CD14-positive monocyte (primary cell): ENCODE data around the gene IL19. TPM values are rescaled to one million over a fixed set of nuclear protein-coding genes. Genes with fewer than 3 reads are reported as not detected.

ENCODE experiments used
- DNase-seq, 3 donors: peaks; one replicate each; pipeline ENCODE4 v3.0.0-alpha.2; 2011 to 2022
- H2AFZ ChIP-seq: 2 replicates; pipeline ENCODE4 v1.6.0; 2012; ENCODE audit warnings: mild to moderate bottlenecking, low read depth, low read length, inconsistent platforms; ENCODE audit not compliant: insufficient read depth, poor library complexity, severe bottlenecking
- H3K27ac ChIP-seq, 2 donors: 1 replicate in 1 of 2; 2 replicates in 1 of 2; pipeline ENCODE4 v1.5.1; 2012 to 2013; ENCODE audit warnings: low read length in 2 of 2, control low read depth in 1 of 2, inconsistent platforms in 1 of 2, low read depth in 1 of 2, mild to moderate bottlenecking in 1 of 2
- H3K27me3 ChIP-seq, 2 donors: one replicate each; pipeline versions ENCODE4 v1.6.0 to v1.6.1; 2011 to 2013; ENCODE audit warnings: low read length in 2 of 2; ENCODE audit not compliant: control insufficient read depth in 2 of 2, insufficient read depth in 2 of 2
- H3K36me3 ChIP-seq, 2 donors: replicated peaks in 1 of 2; 1 replicate in 1 of 2; 2 replicates in 1 of 2; pipeline versions ENCODE4 v1.5.1 to v1.6.1; 2012 to 2013; ENCODE audit warnings: low read length in 2 of 2, control low read depth in 1 of 2, inconsistent platforms in 1 of 2, mild to moderate bottlenecking in 1 of 2; ENCODE audit not compliant: insufficient read depth in 2 of 2, control insufficient read depth in 1 of 2
- H3K4me1 ChIP-seq, 2 donors: 1 replicate in 1 of 2; 2 replicates in 1 of 2; pipeline versions ENCODE4 v1.5.1 to v1.6.1; 2012 to 2013; ENCODE audit warnings: low read length in 2 of 2, control low read depth in 1 of 2, inconsistent platforms in 1 of 2, mild to moderate bottlenecking in 1 of 2, moderate library complexity in 1 of 2; ENCODE audit not compliant: insufficient read depth in 2 of 2, control insufficient read depth in 1 of 2
- H3K4me2 ChIP-seq: replicated peaks from 2 replicates; pipeline ENCODE3; 2012; ENCODE audit warnings: low read length, moderate library complexity, mild to moderate bottlenecking; ENCODE audit not compliant: poor library complexity, severe bottlenecking; ENCODE audit errors: extremely low read depth
- H3K4me3 ChIP-seq, 3 experiments: fragments of 200-600 bp in 1 of 3; sonication (generic) in 1 of 3; replicated peaks in 1 of 3; 1 replicate in 2 of 3; 2 replicates in 1 of 3; pipeline ENCODE4 v1.5.1; 2011 to 2013; ENCODE audit warnings: low read length in 3 of 3, mild to moderate bottlenecking in 3 of 3, control low read depth in 2 of 3, low read depth in 2 of 3, inconsistent platforms in 1 of 3, moderate library complexity in 1 of 3
- H3K79me2 ChIP-seq: 2 replicates; pipeline ENCODE4 v1.6.0; 2012; ENCODE audit warnings: mild to moderate bottlenecking, control low read depth, inconsistent platforms, low read length, moderate library complexity; ENCODE audit not compliant: insufficient read depth
- H3K9ac ChIP-seq: 2 replicates; pipeline ENCODE4 v1.6.0; 2017; ENCODE audit warnings: low read length, mild to moderate bottlenecking; ENCODE audit not compliant: insufficient read depth, poor library complexity, severe bottlenecking
- H3K9me3 ChIP-seq, 2 donors: replicated peaks in 1 of 2; 1 replicate in 1 of 2; 2 replicates in 1 of 2; pipeline versions ENCODE4 v1.5.1 to v1.6.1; 2012 to 2013; ENCODE audit warnings: low read length in 2 of 2, control low read depth in 1 of 2; ENCODE audit not compliant: control insufficient read depth in 1 of 2, insufficient read depth in 1 of 2
- H4K20me1 ChIP-seq: 2 replicates; pipeline ENCODE4 v1.6.0; 2012; ENCODE audit warnings: mild to moderate bottlenecking, low read length, control low read depth, moderate library complexity; ENCODE audit not compliant: insufficient read depth
- H3K27ac Mint-ChIP-seq, 7 donors: one replicate each; pipeline ENCODE4 v1.8.0; 2020; ENCODE audit warnings: mild to moderate bottlenecking in 7 of 7, mixed read lengths in 7 of 7, moderate library complexity in 6 of 7, inconsistent platforms in 2 of 7
- H3K27me3 Mint-ChIP-seq, 3 donors: one replicate each; pipeline ENCODE4 v1.8.0; 2021 to 2022; ENCODE audit warnings: low read depth in 3 of 3, mild to moderate bottlenecking in 3 of 3, mixed read lengths in 3 of 3, moderate library complexity in 3 of 3, inconsistent platforms in 1 of 3
- H3K36me3 Mint-ChIP-seq, 2 donors: one replicate each; pipeline ENCODE4 v1.8.0; 2020; ENCODE audit warnings: mixed read lengths in 2 of 2, inconsistent platforms in 1 of 2, mild to moderate bottlenecking in 1 of 2
- H3K4me1 Mint-ChIP-seq: one replicate; pipeline ENCODE4 v1.8.0; 2020; ENCODE audit warnings: mild to moderate bottlenecking, mixed read lengths
- H3K4me3 Mint-ChIP-seq, 2 donors: one replicate each; pipeline ENCODE4 v1.8.0; 2020; ENCODE audit warnings: mild to moderate bottlenecking in 2 of 2, mixed read lengths in 2 of 2, moderate library complexity in 1 of 2
- H3K9me3 Mint-ChIP-seq, 7 donors: one replicate each; pipeline ENCODE4 v1.8.0; 2020 to 2022; ENCODE audit warnings: mixed read lengths in 7 of 7, mild to moderate bottlenecking in 6 of 7, moderate library complexity in 6 of 7, inconsistent platforms in 2 of 7
- WGBS: methylation state at CpG from one replicate; pipeline ENCODE4 v1.1.5; 2013; ENCODE audit warnings: missing lambda C conversion rate; ENCODE audit not compliant: insufficient coverage; 5-methylcytosine and 5-hydroxymethylcytosine counted together
- intact Hi-C, 2 donors: fragments of 100-400 bp; cut with micrococcal nuclease; formaldehyde crosslinking; loops; one replicate each; pipeline versions ENCODE4 v1.15.0 to v1.15.1; 2023
- polyA plus RNA-seq, 3 donors: library from polyadenylated mRNA; depleted of rRNA in 1 of 3; unstranded in 2 of 3; stranded (reverse) in 1 of 3; fragments of 300-500 nt in 2 of 3; fragments of >200 nt in 1 of 3; fragmentation: Illumina TruSeq in 2 of 3; gene quantifications; 1 replicate in 2 of 3; 2 replicates in 1 of 3; pipeline ENCODE4 v1.2.3, GENCODE V29; 2012 to 2021
- TF ChIP-seq, protein P1 (sequence below): fragments of 200-600 bp; IDR thresholded peaks from one replicate; pipeline ENCODE4 v1.8.0; 2022; ENCODE audit warnings: antibody characterized with exemption, mild to moderate bottlenecking

Gene IL19
- polyA plus RNA-seq, 3 donors: 0.41 TPM; not detected in 2

DNA sequence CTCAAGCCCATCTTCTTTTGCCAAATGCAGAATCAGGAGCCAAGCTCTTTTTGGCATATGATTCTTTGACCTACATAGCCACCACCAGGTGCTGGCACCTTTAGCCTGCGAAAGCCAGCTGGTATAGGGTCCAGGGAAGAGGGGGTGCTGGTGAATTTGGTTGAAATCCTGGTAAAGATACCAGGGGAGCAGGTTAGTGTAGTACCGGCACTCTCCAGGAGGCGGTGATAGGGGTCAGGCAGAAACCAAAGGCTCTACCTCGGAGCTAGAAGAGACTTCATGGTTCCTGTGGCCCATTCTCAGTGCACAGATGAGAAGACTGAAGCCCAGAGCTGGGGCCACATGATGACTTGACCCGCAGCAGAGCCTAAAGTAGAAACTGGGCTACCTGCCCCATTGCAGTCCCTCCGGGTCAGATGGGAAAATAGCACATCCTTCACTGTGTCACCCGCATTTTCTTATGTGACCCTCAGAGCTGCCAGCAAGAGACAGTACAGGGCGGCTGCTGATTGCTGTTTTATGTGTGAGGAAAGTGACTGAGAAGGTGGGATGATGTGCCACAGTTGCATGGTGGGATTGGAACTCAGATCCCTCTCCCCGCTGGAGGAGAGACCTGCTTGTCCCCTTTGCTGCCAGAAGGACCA, 36.0 kb upstream of the IL19 start:
- H3K4me3 ChIP-seq: peak overlapping the region in 1 of 3 experiments; percentile 18
- H3K36me3 Mint-ChIP-seq: peaks cover 61 to 62% of the 10 kb centered on the region in 2 donors
- peaks cover 0 to 1% (median 0%) of the 10 kb centered on the region in 3 donors for H3K27me3 Mint-ChIP-seq
- no peak overlapping the region for H3K4me3 Mint-ChIP-seq
- peaks cover 0 to 2% (median 0%) of the 10 kb centered on the region in 7 donors for H3K9me3 Mint-ChIP-seq
- peaks cover 55% of the 10 kb centered on the region for H3K4me1 Mint-ChIP-seq
- DNase-seq: peak; percentile 45 to 59 (median 55)
- no peaks in the 10 kb centered on the region for H3K27me3 ChIP-seq
- no peak overlapping the region for H3K4me2 ChIP-seq
- intact Hi-C loops: loop anchor here (2.0 to 10.0 kb wide), 7 partner anchors 33 to 230 kb away; partner anchors contain the start of genes IL10 (in 1 of the 2) and IL19 (in 1 of the 2)
- H3K79me2 ChIP-seq: peaks cover 6% of the 10 kb centered on the region
- H3K9ac ChIP-seq: no peak overlapping the region
- H2AFZ ChIP-seq: no peak overlapping the region
- H3K4me1 ChIP-seq: peaks cover 38 to 47% of the 10 kb centered on the region in 2 donors
- peaks cover 37 to 45% of the 10 kb centered on the region in 2 donors for H3K36me3 ChIP-seq
- H3K27ac Mint-ChIP-seq: peak overlapping the region; percentile 14 to 81 (median 31)
- H3K9me3 ChIP-seq: no peaks in the 10 kb centered on the region
- H4K20me1 ChIP-seq: peaks cover 58% of the 10 kb centered on the region
- WGBS: 65% methylated on average over 7 of the region's 9 CpGs
- H3K27ac ChIP-seq: peak overlapping the region in 1 of 2 donors; percentile 49
- TF ChIP-seq, protein P1, sequence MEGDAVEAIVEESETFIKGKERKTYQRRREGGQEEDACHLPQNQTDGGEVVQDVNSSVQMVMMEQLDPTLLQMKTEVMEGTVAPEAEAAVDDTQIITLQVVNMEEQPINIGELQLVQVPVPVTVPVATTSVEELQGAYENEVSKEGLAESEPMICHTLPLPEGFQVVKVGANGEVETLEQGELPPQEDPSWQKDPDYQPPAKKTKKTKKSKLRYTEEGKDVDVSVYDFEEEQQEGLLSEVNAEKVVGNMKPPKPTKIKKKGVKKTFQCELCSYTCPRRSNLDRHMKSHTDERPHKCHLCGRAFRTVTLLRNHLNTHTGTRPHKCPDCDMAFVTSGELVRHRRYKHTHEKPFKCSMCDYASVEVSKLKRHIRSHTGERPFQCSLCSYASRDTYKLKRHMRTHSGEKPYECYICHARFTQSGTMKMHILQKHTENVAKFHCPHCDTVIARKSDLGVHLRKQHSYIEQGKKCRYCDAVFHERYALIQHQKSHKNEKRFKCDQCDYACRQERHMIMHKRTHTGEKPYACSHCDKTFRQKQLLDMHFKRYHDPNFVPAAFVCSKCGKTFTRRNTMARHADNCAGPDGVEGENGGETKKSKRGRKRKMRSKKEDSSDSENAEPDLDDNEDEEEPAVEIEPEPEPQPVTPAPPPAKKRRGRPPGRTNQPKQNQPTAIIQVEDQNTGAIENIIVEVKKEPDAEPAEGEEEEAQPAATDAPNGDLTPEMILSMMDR: peak; percentile 92

DNA sequence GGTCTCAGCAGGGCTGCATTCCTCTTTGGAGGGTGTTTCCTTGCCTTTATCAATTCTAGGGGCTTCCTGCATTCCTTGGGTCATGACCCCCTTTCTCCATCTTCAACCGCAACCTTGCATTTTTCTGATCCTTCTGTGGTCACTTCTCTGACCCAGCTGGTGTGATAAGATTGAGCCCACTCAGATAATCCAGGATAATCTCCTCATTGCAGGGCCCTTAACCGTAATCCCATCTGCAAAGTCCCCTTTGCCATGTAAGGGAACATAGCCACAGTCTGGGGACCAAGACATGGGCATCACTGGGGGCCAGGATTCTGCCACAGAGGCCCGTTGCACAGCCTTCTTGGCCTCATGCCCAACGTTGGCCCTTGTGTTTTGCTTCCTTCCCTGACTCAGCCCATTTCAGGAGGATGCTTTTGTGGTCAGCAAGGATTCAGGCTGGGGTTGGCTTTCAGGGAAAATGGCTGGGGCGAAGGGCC, 35.0 kb upstream of the IL19 start:
- no peaks in the 10 kb centered on the region for H3K79me2 ChIP-seq
- peak in 2 of 3 donors; percentile 25 to 30 for DNase-seq
- Mint-ChIP-seq H3K4me3 (no peak overlapping the region), H3K27me3 (peaks cover 0 to 2% (median 1%) of the 10 kb centered on the region in 3 donors), H3K36me3 (peaks cover 52 to 53% of the 10 kb centered on the region in 2 donors), H3K27ac (peak overlapping the region in 4 of 7 donors; percentile 19 to 62 (median 37)), H3K4me1 (peaks cover 56% of the 10 kb centered on the region), H3K9me3 (peaks cover 0 to 2% (median 0%) of the 10 kb centered on the region in 7 donors)
- no peak overlapping the region for H3K4me3 ChIP-seq
- no peaks in the 10 kb centered on the region for H3K27me3 ChIP-seq
- no peaks in the 10 kb centered on the region for H3K9me3 ChIP-seq
- H3K9ac ChIP-seq: no peak overlapping the region
- peaks cover 27 to 36% of the 10 kb centered on the region in 2 donors for H3K36me3 ChIP-seq
- peaks cover 42 to 52% of the 10 kb centered on the region in 2 donors for H3K4me1 ChIP-seq
- no peak overlapping the region for H2AFZ ChIP-seq
- TF ChIP-seq, protein P1: no peak
- intact Hi-C loops: loop anchor here (2.0 to 10.0 kb wide), 6 partner anchors 37 to 229 kb away; partner anchors contain the start of genes IL10 (in 1 of the 2) and IL19 (in 1 of the 2)
- H3K27ac ChIP-seq: peak overlapping the region in 1 of 2 donors; percentile 49
- H4K20me1 ChIP-seq: peaks cover 51% of the 10 kb centered on the region
- H3K4me2 ChIP-seq: peak overlapping the region; percentile 20
- 52% methylated on average over 4 of the region's 5 CpGs for WGBS
